HepG2 (cell line): ENCODE results near the gene MRPS10.

Experiments
- DMAP1 ChIP-seq: IDR thresholded peaks from 2 replicates; pipeline ENCODE4 v1.6.1; 2016
- HNF4G ChIP-seq, 2 experiments: sonication (generic) in 1 of 2; formaldehyde crosslinking in 1 of 2; IDR thresholded peaks; 2 replicates each; pipeline versions ENCODE4 v1.4.0 to v1.6.1; 2011 to 2020; ENCODE audit warnings: borderline replicate concordance in 2 of 2, low read depth in 2 of 2, mild to moderate bottlenecking in 2 of 2, low read length in 1 of 2, missing genetic modification reagents in 1 of 2, moderate library complexity in 1 of 2
- NFATC3 ChIP-seq: sonication (generic); formaldehyde crosslinking; IDR thresholded peaks from 2 replicates; pipeline ENCODE4 v1.5.1; 2020; ENCODE audit warnings: mild to moderate bottlenecking, missing genetic modification reagents
- TF ChIP-seq, protein P1 (sequence below): sonication (generic); formaldehyde crosslinking; IDR thresholded peaks from 2 replicates; pipeline ENCODE4 v1.5.0; 2020; ENCODE audit warnings: mild to moderate bottlenecking, missing genetic modification reagents, moderate library complexity

DNA sequence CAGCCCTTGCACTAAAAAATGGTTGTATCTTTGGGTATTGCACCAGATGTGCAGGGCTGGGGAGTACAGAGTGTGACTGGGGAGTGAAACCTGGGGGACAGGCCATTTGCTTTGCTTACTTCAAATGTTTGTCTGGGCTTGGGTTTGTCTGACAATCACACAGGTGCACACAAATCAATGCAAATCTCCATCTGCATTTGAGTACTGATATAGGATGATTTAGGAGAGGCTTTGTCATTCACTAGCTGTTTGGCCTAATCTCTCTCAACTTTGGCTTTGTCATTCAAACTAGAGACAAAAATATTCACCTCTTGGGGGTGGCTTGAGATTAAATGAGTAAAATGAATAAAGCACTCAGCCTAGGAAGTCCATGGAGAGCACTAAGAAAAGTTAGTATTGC lies 40.7 kb downstream of the MRPS10 start:
- TF ChIP-seq, protein P1, sequence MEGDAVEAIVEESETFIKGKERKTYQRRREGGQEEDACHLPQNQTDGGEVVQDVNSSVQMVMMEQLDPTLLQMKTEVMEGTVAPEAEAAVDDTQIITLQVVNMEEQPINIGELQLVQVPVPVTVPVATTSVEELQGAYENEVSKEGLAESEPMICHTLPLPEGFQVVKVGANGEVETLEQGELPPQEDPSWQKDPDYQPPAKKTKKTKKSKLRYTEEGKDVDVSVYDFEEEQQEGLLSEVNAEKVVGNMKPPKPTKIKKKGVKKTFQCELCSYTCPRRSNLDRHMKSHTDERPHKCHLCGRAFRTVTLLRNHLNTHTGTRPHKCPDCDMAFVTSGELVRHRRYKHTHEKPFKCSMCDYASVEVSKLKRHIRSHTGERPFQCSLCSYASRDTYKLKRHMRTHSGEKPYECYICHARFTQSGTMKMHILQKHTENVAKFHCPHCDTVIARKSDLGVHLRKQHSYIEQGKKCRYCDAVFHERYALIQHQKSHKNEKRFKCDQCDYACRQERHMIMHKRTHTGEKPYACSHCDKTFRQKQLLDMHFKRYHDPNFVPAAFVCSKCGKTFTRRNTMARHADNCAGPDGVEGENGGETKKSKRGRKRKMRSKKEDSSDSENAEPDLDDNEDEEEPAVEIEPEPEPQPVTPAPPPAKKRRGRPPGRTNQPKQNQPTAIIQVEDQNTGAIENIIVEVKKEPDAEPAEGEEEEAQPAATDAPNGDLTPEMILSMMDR = no peak
- TF ChIP-seq NFATC3 (no peak), HNF4G (IDR thresholded peaks at IDR 0.05; ENCODE audit: borderline replicate concordance, low read depth, low read length) (no peak), HNF4G (CRISPR knock-in tag; IDR thresholded peaks at IDR 0.05; ENCODE audit: borderline replicate concordance, low read depth) (no peak), DMAP1 (CRISPR knock-in tag) (no peak)
